ENCODE measurements around the gene RTBDN.

Gene RTBDN

DNA sequence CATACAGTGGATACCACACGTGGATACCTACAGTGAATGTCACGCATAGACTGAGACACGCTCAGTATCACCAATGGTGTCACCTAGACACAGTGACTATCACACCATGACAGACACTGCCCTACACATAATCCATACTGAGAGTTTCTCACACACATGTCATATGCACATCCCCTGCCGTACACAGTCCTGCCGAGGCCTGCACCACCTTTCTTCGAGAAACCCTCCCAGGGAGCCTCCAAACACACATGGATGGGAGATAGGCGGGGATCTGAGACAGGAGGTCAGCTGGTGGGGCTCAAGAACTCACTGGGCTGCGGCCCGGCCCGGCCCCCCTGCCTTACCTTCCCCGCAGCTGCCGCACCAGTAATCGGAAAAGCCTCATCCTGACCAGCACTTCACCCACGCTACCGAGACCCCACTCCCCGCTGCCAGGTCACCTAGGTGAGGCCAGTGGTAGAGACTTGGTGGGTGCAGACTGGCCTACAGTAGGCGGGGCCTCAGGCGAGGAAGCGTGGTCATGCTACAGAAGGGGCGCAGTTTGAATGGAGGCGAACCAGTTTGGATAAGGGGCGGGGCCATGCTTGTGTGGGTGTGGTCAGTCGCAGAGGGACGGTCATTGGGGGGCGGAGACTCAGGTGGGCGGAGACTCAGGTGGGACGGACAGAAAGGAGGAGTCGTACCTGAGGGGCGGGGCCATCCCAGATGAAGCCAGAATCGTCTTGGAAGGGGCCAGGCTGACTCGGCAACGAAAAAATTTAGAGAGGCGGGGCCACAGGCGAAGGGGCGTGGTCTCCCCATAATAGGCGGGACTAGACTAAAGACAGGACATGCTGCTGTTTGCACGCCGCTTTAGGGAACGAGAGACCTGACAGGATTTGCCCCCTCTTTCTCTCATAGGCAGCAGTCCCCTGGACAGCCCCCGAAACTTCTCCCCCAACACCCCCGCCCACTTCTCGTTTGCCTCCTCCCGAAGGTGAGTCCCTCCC is 6.0 kb upstream of the RTBDN start:
- H3K4me3 ChIP-seq (ENCODE audit: low read length): peak overlapping the region; percentile 21
- TF ChIP-seq, protein P1, sequence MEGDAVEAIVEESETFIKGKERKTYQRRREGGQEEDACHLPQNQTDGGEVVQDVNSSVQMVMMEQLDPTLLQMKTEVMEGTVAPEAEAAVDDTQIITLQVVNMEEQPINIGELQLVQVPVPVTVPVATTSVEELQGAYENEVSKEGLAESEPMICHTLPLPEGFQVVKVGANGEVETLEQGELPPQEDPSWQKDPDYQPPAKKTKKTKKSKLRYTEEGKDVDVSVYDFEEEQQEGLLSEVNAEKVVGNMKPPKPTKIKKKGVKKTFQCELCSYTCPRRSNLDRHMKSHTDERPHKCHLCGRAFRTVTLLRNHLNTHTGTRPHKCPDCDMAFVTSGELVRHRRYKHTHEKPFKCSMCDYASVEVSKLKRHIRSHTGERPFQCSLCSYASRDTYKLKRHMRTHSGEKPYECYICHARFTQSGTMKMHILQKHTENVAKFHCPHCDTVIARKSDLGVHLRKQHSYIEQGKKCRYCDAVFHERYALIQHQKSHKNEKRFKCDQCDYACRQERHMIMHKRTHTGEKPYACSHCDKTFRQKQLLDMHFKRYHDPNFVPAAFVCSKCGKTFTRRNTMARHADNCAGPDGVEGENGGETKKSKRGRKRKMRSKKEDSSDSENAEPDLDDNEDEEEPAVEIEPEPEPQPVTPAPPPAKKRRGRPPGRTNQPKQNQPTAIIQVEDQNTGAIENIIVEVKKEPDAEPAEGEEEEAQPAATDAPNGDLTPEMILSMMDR (IDR thresholded peaks at IDR 0.05; ENCODE audit: insufficient read depth, low read depth, low read length, missing control alignments): no peak
- peak; percentile 96 for DNase-seq (ENCODE audit: low read depth)

DNA sequence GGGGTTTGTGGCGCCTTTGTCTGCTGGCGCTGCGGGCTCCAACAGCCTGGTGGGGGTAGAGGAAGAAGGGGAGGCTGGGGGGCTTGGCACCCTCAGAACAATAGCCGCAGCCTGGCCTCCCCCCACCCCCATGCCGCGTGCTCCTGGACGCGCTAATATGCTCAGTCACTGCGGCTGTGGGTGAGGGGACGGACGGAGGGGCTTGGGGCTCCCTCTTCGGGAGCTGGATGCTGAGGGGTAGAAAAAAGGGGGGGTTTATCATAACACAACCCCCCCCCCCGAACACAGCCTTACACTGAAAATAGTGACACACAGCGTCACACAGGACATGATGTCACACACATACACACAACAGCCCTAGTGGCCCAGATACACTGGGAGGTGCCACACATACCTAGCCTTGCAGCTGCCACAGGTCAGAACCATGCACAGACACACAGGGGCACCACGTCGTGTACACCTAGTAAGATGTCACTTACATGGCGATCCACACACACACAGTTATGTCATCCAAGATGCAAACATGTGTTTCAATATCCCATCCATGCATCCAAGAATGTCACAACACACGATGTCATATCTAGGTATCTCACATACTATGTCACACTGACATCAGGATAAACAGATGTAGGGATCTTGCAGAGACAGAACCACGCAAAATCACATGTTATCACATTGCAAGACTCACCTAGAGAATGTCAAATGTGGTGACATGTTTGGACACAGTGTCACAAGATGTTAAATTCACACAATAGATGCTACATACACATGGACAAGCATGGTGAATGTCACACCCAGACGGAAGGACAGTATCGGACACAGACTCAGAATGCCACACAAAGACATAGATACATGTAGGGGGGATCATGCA is 4.7 kb upstream of the RTBDN start:
- H3K4me3 ChIP-seq (ENCODE audit: low read length): no peak overlapping the region
- DNase-seq (ENCODE audit: low read depth): no peak
- TF ChIP-seq, protein P1 (IDR thresholded peaks at IDR 0.05; ENCODE audit: insufficient read depth, low read depth, low read length, missing control alignments): no peak

DNA sequence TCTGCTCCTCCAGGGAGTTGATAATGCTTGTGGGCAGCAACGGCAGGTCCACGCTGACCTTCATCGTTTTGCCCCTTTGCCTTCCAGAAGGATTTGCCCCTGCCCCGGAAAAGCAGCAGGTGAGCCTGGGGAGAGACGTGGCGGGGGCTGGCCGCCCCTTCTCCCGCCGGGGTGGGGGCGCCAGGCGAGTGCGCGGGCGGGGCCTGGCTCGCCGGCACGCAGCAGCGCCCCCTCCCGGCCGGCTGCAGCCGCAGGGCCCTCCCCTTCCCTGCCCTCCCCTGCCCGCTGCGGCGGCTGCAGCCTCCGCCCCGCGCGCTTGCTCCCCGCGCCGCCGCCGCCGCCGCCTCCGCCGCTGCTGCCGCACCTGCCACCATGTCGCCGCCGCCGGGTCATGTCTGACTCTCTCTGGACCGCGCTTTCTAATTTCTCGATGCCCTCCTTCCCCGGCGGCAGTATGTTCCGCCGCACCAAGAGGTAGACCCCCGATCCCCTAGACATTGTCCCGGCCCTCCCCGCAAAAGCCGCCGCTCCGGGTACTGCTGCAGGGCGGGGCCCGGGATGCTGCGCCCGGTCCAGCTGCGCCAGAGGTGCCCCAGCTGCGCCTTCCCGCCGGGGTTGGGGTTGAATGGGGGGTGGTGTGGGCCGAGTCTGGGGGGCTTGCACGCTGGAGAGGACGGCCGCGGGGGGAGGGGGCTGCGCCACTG is 4.0 kb upstream of the RTBDN start, which contains the start of gene MAST1:
Gene MAST1 (plus strand): TSS at position 334 of the 704 bp plus-strand sequence. CDS start 58 bp downstream, at position 392.
- TF ChIP-seq, protein P1 (IDR thresholded peaks at IDR 0.05; ENCODE audit: insufficient read depth, low read depth, low read length, missing control alignments): peak; percentile 10
- H3K4me3 ChIP-seq (ENCODE audit: low read length): peak within 1 kb of the TSS; percentile 27
- peak; percentile 56 for DNase-seq (ENCODE audit: low read depth)

DNA sequence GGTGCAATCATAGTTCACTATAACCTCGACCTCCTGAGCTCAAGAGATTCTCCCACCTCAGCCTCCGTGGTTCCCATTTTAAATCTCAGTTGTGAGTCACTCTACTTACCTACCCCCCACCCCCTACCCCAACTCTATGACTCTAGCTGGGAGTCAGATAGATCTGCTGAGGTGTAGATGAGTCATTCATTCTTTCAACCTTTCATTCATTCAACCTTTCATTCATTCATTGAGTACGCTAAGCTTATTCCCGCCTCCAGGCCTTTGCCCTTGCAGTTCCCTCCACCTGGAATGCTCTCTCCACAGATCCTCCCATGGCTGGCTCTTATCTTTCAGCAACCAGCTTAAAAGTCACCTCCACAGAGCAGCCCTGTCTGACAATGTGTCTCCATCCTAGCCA is 2.8 kb upstream of the RTBDN start:
- DNase-seq (ENCODE audit: low read depth): peak; percentile 72
- no peak overlapping the region for H3K4me3 ChIP-seq (ENCODE audit: low read length)
- TF ChIP-seq, protein P1 (IDR thresholded peaks at IDR 0.05; ENCODE audit: insufficient read depth, low read depth, low read length, missing control alignments): no peak

DNA sequence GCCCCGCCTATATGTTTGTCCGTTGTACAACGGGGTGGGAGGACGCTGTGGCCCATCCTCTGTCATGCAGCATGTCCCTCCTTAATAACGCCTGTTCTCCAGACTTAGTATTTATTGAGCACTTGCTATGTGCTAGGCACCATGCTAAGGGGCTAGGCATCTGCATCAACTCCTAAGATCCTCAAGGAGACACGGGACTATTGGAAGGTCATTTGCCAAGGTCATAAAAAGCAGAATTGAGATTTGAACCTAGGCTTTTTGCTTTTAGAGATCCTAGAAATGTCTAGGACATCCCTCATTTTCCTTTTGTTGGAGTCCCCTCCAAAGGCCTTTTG is 2.1 kb upstream of the RTBDN start:
- TF ChIP-seq, protein P1 (IDR thresholded peaks at IDR 0.05; ENCODE audit: insufficient read depth, low read depth, low read length, missing control alignments): no peak
- no peak overlapping the region for H3K4me3 ChIP-seq (ENCODE audit: low read length)
- DNase-seq (ENCODE audit: low read depth): no peak

DNA sequence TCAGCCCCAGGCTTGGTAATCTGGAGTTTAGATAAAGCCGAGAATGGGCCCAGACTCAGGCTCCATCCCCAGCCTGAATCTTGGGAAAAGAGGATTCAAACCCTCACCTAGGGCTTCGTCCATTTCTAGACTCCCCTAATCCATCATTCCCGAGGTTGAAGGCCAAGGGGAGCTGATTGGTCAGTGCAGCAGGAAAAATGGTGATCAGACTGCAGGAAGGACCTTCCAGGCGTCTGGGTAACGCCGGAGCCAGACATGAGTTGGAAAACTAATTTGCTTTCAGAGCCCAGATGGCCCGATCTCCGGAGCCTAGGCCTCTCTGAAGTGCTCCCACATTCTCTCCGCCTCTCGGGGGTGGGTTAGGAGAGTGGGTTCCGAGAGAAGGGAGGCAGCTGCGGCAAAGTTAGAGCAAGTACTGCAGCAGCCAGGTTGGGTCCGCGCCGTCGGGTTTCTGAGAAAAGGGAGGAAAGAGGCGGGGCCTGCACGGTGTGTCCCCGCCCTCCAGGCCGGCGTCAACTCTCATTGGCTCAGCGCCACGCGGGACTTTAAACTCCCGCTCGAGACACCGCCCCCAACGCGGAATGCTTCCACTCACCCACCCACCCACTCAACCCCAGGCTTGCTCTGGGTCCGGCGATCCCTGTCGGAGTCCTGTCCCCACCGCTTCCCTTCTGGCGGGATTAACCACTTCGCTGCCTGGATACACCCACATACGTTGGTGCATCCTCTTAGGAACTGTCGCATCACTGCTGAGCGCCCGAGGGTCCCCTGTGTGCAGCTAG is 788 bp upstream of the RTBDN start:
- no peak overlapping the region for H3K4me3 ChIP-seq (ENCODE audit: low read length)
- no peak for DNase-seq (ENCODE audit: low read depth)
- TF ChIP-seq, protein P1 (IDR thresholded peaks at IDR 0.05; ENCODE audit: insufficient read depth, low read depth, low read length, missing control alignments): no peak
